Skeletal muscle tissue (tissue), 4 donors: ENCODE measurements around the gene NOC4L. TPM values are rescaled to one million over a fixed set of nuclear protein-coding genes. Genes with fewer than 3 reads are reported as not detected.

Experiments
- H3K27ac ChIP-seq: one replicate; pipeline ENCODE4 v1.7.0; 2013; ENCODE audit warnings: mild to moderate bottlenecking, low read depth, low read length, inconsistent platforms
- H3K27me3 ChIP-seq, 3 donors: one replicate each; pipeline ENCODE4 v1.7.0; 2013; ENCODE audit warnings: low read length in 3 of 3; ENCODE audit not compliant: control insufficient read depth in 3 of 3, insufficient read depth in 3 of 3
- H3K36me3 ChIP-seq, 3 donors: one replicate each; pipeline ENCODE4 v1.7.0; 2013; ENCODE audit warnings: low read length in 3 of 3; ENCODE audit not compliant: control insufficient read depth in 3 of 3, insufficient read depth in 3 of 3
- H3K4me1 ChIP-seq, 3 donors: one replicate each; pipeline ENCODE4 v1.7.0; 2013; ENCODE audit warnings: low read length in 3 of 3, mild to moderate bottlenecking in 3 of 3; ENCODE audit not compliant: control insufficient read depth in 3 of 3, insufficient read depth in 3 of 3
- H3K4me3 ChIP-seq, 3 donors: one replicate each; pipeline ENCODE4 v1.7.0; 2013; ENCODE audit warnings: low read length in 3 of 3
- H3K9ac ChIP-seq, 3 donors: one replicate each; pipeline ENCODE4 v1.7.0; 2013; ENCODE audit warnings: low read length in 3 of 3, mild to moderate bottlenecking in 3 of 3, moderate library complexity in 2 of 3, low read depth in 1 of 3
- H3K9me3 ChIP-seq, 3 donors: one replicate each; pipeline ENCODE4 v1.7.0; 2013; ENCODE audit warnings: low read length in 3 of 3; ENCODE audit not compliant: control insufficient read depth in 3 of 3
- total RNA-seq: library from RNA; depleted of rRNA; stranded (reverse); fragments of >200 nt; gene quantifications from one replicate; pipeline ENCODE4 v1.2.3, GENCODE V29; 2014
- donor health status: Osteomylitis.

The NOC4L gene
- total RNA-seq, 1 donor from 2014 or later: 5.7 TPM

DNA sequence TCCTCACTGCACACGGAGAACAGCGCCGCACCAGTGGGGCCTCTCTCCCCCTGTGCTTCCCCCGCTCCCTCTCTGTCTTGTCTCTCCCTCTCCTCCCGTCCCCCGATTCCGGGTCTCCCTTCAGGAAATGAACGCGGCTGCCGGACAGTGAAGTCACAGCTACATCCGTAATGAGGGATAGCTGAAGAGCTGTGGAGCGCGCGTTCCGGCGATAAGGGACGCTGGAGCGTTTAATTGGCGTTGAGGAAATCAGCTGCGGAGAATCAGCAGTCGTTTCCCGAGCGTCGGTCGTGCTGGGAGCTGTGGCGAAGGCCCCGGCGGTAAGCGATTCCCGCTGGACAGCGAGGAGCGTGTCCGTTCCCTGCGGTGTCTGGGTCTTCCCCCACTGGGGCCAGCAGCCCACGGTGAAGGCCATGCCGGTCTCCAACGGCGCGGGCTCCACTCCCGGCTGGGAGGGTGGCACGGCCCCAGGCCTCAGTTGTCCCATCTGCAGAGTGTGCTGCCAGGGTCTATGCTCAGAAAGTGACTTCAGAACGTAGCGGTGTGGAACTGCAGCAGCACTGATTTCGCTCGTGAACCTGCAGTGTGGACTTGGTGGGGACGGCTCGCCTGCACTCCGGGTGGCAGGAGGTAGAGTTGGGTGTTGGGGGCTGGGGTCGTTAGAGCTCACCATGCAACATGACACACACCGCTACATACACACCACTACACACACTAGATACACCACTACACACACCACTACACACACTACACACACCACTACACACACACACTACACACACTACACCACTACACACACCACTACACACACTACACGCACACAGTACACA is 10.9 kb downstream of the NOC4L start:
- no peak overlapping the region for H3K27ac ChIP-seq
- peaks cover 0 to 10% (median 6%) of the 10 kb centered on the region in 3 donors for H3K27me3 ChIP-seq
- peaks cover 5 to 7% (median 6%) of the 10 kb centered on the region in 3 donors for H3K4me1 ChIP-seq
- H3K9ac ChIP-seq: no peak overlapping the region
- H3K4me3 ChIP-seq: no peak overlapping the region
- no peaks in the 10 kb centered on the region for H3K9me3 ChIP-seq
- H3K36me3 ChIP-seq: peaks cover 13 to 30% (median 25%) of the 10 kb centered on the region in 3 donors

DNA sequence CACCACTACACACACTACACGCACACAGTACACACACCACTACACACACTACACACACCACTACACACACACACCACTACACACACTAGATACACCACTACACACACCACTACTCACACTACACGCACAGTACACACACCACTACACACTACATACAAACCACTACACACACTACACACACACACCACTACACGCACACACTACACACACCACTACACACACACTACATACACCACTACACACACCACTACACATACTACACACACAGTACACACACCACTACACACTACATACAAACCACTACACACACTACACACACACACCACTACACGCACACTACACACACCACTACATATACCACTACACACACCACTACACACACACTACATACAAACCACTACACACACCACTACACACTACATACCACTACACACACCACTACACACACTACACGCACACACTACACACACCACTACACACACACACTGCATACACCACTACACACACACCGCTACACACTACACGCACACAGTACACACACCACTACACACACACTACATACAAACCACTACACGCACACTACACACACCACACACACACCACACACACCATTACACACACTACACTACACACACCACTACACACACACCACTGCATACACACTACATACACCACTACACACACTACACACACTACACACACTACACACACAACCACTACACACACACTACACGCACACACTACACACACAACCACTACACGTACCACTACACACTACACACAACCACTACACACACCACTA is 11.7 kb downstream of the NOC4L start:
- Histone ChIP-seq H3K36me3 (peaks cover 13 to 30% (median 25%) of the 10 kb centered on the region in 3 donors), H3K9me3 (no peaks in the 10 kb centered on the region), H3K27ac (no peak overlapping the region), H3K27me3 (peaks cover 3 to 12% (median 10%) of the 10 kb centered on the region in 3 donors), H3K4me1 (peaks cover 5 to 7% (median 6%) of the 10 kb centered on the region in 3 donors), H3K4me3 (no peak overlapping the region), H3K9ac (no peak overlapping the region)

DNA sequence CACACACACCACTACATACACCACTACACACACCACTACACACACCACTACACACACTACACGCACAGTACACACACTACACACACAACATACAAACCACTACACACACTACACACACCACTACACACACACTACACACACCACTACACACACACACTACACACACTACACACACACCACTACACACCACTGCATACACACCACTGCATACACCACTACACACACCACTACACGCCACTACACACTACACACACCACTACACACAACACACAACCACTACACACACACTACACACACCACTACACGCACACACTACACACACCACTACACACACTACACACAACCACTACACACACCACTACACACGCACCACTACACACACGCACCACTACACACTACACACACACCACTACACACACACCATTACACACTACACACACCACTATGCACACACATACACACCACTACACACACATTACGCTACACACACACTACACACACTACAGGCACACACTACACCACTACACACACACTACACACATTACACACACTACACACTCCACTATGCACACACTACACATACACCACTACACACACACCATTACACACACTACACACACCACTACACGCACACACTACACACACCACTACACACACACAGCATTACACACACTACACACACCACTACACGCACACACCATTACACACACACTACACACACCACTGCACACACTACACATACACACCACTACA is 12.5 kb downstream of the NOC4L start:
- H3K27ac ChIP-seq: no peak overlapping the region
- H3K4me1 ChIP-seq: peaks cover 5 to 7% (median 6%) of the 10 kb centered on the region in 3 donors
- H3K9ac ChIP-seq: no peak overlapping the region
- peaks cover 13 to 30% (median 21%) of the 10 kb centered on the region in 3 donors for H3K36me3 ChIP-seq
- peaks cover 3 to 12% (median 10%) of the 10 kb centered on the region in 3 donors for H3K27me3 ChIP-seq
- H3K4me3 ChIP-seq: no peak overlapping the region
- no peaks in the 10 kb centered on the region for H3K9me3 ChIP-seq

DNA sequence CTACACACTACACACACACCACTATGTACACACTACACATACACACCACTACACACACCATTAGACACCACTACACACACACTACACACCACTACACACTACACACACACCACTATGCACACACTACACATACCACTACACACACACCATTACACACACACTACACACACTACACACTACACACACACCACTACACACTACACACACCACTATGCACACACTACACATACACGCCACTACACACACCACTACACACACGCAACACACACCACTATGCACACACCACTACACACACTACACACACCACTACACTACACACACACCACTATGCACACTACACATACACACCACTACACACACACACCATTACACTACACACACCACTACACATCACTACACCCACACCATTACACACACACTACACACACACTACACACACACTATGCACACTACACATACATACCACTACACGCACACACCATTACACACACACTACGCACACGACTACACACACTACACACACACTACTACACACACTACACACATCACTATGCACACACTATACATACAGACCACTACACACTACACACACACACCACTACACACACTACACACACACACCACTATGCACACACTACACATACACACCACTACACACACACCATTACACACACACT is 13.6 kb downstream of the NOC4L start:
- Histone ChIP-seq H3K27me3 (peaks cover 12 to 20% (median 18%) of the 10 kb centered on the region in 3 donors), H3K36me3 (peaks cover 13 to 30% (median 19%) of the 10 kb centered on the region in 3 donors), H3K4me1 (peaks cover 6 to 14% (median 7%) of the 10 kb centered on the region in 3 donors), H3K27ac (no peak overlapping the region), H3K9ac (no peak overlapping the region), H3K9me3 (no peaks in the 10 kb centered on the region), H3K4me3 (no peak overlapping the region)

DNA sequence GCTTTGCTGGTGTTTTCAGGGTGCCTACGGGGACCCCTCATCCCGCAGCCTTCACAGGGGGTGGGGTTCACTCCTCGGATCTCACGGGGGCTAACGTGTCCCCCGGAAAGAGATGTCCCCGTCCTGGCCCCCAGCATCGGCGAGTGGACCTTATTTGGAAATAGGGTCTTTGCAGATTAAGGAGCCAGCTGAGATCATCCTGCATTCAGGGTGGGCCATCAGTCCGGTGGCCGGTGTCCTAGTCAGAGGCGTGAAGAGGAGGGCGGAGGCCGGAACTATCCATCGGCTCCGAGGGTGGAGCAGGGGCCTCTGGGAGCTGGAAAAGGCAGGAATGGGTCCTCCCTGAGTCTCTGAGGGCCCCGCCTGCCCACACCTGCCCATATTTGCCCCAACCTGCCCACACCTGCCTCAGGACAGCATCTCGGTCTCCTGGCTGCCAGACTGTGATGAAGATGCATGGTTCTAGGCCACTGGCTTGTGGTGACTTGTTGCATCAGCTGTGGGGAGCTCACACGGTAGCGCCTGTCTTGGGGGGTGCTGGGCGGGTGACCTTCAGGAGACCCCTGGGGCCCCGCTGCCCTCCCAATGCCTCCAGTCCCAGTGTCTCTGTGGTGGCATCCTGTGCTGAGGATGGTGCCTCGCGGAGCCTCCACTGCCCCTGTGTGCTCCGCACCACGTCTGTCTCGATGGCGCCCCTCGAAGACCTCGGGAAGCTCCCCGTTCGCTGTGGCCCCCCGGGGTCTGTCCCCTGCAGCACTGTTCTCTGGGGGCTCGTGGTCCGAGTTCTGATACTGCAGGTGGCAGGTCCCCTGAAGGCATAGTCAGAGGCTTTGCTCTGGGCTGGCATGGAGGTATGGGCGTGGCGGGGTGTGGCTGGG is 14.7 kb downstream of the NOC4L start:
- Histone ChIP-seq H3K9me3 (no peaks in the 10 kb centered on the region), H3K4me1 (peaks cover 5 to 20% (median 7%) of the 10 kb centered on the region in 3 donors), H3K27me3 (peaks cover 22 to 30% (median 28%) of the 10 kb centered on the region in 3 donors), H3K4me3 (no peak overlapping the region), H3K36me3 (peaks cover 13 to 30% (median 19%) of the 10 kb centered on the region in 3 donors), H3K27ac (no peak overlapping the region), H3K9ac (no peak overlapping the region)

DNA sequence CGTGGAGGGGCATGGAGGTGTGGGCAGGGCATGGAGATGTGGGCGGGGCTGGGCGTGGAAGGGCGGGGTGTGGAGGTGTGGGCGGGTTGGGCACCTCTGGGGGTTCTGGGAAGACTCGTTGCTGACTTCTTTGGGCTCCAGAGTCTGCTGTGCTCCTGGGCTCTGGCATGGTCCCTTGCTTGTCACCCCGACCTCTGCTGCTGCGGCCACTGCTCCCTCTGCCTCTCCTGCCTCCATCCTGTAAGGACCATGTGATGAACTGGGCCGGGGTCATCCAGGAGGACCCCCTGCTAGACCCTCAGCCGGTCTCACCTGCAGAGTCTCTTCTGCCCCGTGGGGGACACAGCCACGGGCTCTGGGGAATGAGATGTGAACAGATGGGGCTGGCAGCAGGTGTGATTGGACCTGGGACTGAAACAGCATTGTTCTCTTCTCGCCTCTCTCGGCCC is 15.3 kb downstream of the NOC4L start:
- H3K36me3 ChIP-seq: peaks cover 13 to 30% (median 19%) of the 10 kb centered on the region in 3 donors
- peaks cover 27 to 32% (median 29%) of the 10 kb centered on the region in 3 donors for H3K27me3 ChIP-seq
- H3K9me3 ChIP-seq: no peaks in the 10 kb centered on the region
- peaks cover 0 to 15% (median 2%) of the 10 kb centered on the region in 3 donors for H3K4me1 ChIP-seq
- H3K9ac ChIP-seq: no peak overlapping the region
- H3K4me3 ChIP-seq: no peak overlapping the region
- H3K27ac ChIP-seq: no peak overlapping the region

DNA sequence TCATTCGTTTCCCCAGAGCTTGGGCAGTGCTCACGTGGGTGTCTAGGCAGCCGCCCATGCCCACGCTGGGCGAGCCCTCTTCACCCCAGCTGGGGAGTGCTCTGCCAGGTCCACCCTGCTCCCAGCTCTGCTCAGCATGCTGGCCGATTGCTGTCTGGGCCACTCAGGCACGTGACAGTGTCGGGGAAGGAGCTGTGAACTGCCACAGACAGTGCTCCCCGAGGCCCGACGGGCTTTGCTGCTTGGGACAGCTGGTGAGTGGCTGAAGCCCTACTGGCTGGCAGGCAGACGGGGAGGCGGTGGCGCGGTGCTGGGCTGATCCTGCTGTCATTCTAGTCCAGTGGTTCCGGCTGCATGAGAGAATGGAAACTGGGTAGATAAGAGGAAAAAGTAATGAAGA is 15.8 kb downstream of the NOC4L start:
- H3K36me3 ChIP-seq: peaks cover 13 to 30% (median 19%) of the 10 kb centered on the region in 3 donors
- H3K9ac ChIP-seq: no peak overlapping the region
- H3K4me3 ChIP-seq: no peak overlapping the region
- H3K4me1 ChIP-seq: peaks cover 0 to 15% (median 2%) of the 10 kb centered on the region in 3 donors
- no peaks in the 10 kb centered on the region for H3K9me3 ChIP-seq
- H3K27me3 ChIP-seq: peaks cover 27 to 32% (median 29%) of the 10 kb centered on the region in 3 donors
- H3K27ac ChIP-seq: no peak overlapping the region

DNA sequence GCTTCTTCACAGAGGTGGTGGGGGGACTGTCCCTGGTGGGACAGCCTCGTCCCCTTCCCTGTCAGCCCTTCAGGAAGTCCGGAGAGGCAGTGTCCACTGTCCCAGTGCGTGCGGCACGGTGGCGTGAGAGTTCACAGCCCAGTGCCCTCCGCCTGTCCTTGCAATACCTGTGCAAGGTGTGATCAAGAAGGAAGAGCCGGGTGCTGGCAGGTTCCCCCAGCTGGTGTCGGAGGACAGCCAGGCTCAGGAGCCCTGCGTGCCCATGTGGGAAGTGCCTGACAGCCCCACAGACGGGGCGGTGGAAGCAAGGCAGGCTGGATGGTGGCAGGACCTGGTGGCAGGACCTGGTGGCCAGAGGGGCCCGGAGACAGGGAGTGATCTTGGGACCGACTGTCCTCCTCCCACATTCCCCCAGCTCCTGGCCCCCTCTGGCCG is 16.4 kb downstream of the NOC4L start:
- peaks cover 27 to 32% (median 29%) of the 10 kb centered on the region in 3 donors for H3K27me3 ChIP-seq

More for the DNA sequence above, 16.4 kb downstream of the NOC4L start:
- Histone ChIP-seq H3K4me1 (peaks cover 0 to 15% (median 2%) of the 10 kb centered on the region in 3 donors), H3K9me3 (no peaks in the 10 kb centered on the region), H3K36me3 (peaks cover 13 to 29% (median 19%) of the 10 kb centered on the region in 3 donors), H3K4me3 (no peak overlapping the region), H3K27ac (no peak overlapping the region), H3K9ac (no peak overlapping the region)
